ENCODE measurements around the gene ATF6. TPM values are rescaled to one million over a fixed set of nuclear protein-coding genes. Genes with fewer than 3 reads are reported as not detected.
"Not testable (repeated sequence)": the region's sequence is repeated elsewhere in the genome, so short reads cannot be mapped to it uniquely, and the experiment has no call there.

Gene ATF6
- total and polyA plus RNA-seq, 2 donors (not counting 1 experiment from before 2014, with no cell fraction given), result 5.7 to 26.6 TPM

- intact Hi-C loops (cut with micrococcal nuclease), result loop anchor here (5.0 to 10.0 kb wide), 3 partner anchors 344 to 793 kb away; partner anchors contain the start of gene UAP1
- CTCF ChIA-PET, result interaction anchor here (1.2 to 1.6 kb wide), 2 partner anchors 13 to 20 kb away, joined by 3 to 4 read pairs; partner anchors contain the start of gene DUSP12
- TF ChIP-seq EZH2 (IDR thresholded peaks at IDR 0.05; ENCODE audit: borderline replicate concordance, insufficient read depth, low read depth, low read length, poor library complexity, severe bottlenecking) (no peak), CTCF (IDR thresholded peaks at IDR 0.05) (no peak)
- Histone ChIP-seq H3K79me2 (ENCODE audit: control insufficient read depth, insufficient read depth, low read length) (peaks cover 85% of the 10 kb centered on the region), H3K36me3 (replicated peaks in 1 of 2; ENCODE audit: control extremely low read depth in 1 of 2, control insufficient read depth in 1 of 2, extremely low read depth in 1 of 2, insufficient read depth in 2 of 2, low read length in 1 of 2) (peaks cover 0 to 3% of the 10 kb centered on the region in 2 experiments), H3K4me1 (ENCODE audit: control insufficient read depth in 2 of 2, insufficient read depth in 2 of 2, low read length in 2 of 2) (peaks cover 42 to 47% of the 10 kb centered on the region in 2 donors), H3K27ac (ENCODE audit: low read length in 2 of 2) (no peak overlapping the region), H3K9me3 (ENCODE audit: control extremely low read depth in 1 of 3, control insufficient read depth in 2 of 3, insufficient read depth in 1 of 3, low read length in 2 of 3) (no peaks in the 10 kb centered on the region), H3K4me2 (replicated peaks; ENCODE audit: low read depth, low read length, poor library complexity, severe bottlenecking) (no peak overlapping the region), H3K27me3 (replicated peaks in 1 of 4; ENCODE audit: control extremely low read depth in 1 of 4, control insufficient read depth in 3 of 4, insufficient read depth in 4 of 4, low read length in 3 of 4) (no peaks in the 10 kb centered on the region), H4K20me1 (ENCODE audit: control insufficient read depth, insufficient read depth, low read length, poor library complexity, severe bottlenecking) (peaks cover 24% of the 10 kb centered on the region), H3K4me3 (ENCODE audit: control extremely low read depth in 1 of 5, extremely low read depth in 1 of 5, insufficient read depth in 1 of 5, low read depth in 2 of 5, low read length in 4 of 5) (no peak overlapping the region), H2AFZ (ENCODE audit: insufficient read depth, low read depth, low read length, poor library complexity, severe bottlenecking) (no peak overlapping the region), H3K9ac (ENCODE audit: low read length) (no peak overlapping the region)
- no peak overlapping the region for H3K4me3 Mint-ChIP-seq
- no peak for ATAC-seq (ENCODE audit: low read depth)
- no peak for DNase-seq
- peaks cover 47% of the 10 kb centered on the region for H3K4me1 Mint-ChIP-seq
- POLR2A ChIA-PET, result no interaction called here
- no peaks in the 10 kb centered on the region for H3K27me3 Mint-ChIP-seq
- no peaks in the 10 kb centered on the region for H3K9me3 Mint-ChIP-seq (ENCODE audit: insufficient read depth)
- H3K27ac Mint-ChIP-seq, result no peak overlapping the region
Observed at GRCh38 chr1:161768986-161769672, 3.0 kb downstream of the ATF6 start.

GRCh38 chr1:161769673-161770045 lies 3.5 kb downstream of the ATF6 start:
- peaks cover 42 to 47% of the 10 kb centered on the region in 2 donors for H3K4me1 ChIP-seq (ENCODE audit: control insufficient read depth in 2 of 2, insufficient read depth in 2 of 2, low read length in 2 of 2)
- H3K27me3 ChIP-seq (replicated peaks in 1 of 4; ENCODE audit: control extremely low read depth in 1 of 4, control insufficient read depth in 3 of 4, insufficient read depth in 4 of 4, low read length in 3 of 4); H3K4me3 Mint-ChIP-seq; H2AFZ ChIP-seq (ENCODE audit: insufficient read depth, low read depth, low read length, poor library complexity, severe bottlenecking); H3K9me3 ChIP-seq (ENCODE audit: control extremely low read depth in 1 of 3, control insufficient read depth in 2 of 3, insufficient read depth in 1 of 3, low read length in 2 of 3); H3K27ac Mint-ChIP-seq; H3K4me2 ChIP-seq (replicated peaks; ENCODE audit: low read depth, low read length, poor library complexity, severe bottlenecking); H3K27me3 Mint-ChIP-seq; DNase-seq; H3K9me3 Mint-ChIP-seq (ENCODE audit: insufficient read depth); H3K4me3 ChIP-seq (ENCODE audit: control extremely low read depth in 1 of 5, extremely low read depth in 1 of 5, insufficient read depth in 1 of 5, low read depth in 2 of 5, low read length in 4 of 5); ATAC-seq (ENCODE audit: low read depth); H3K9ac ChIP-seq (ENCODE audit: low read length); H3K27ac ChIP-seq (ENCODE audit: low read length in 2 of 2); H3K36me3 ChIP-seq (replicated peaks in 1 of 2; ENCODE audit: control extremely low read depth in 1 of 2, control insufficient read depth in 1 of 2, extremely low read depth in 1 of 2, insufficient read depth in 2 of 2, low read length in 1 of 2); POLR2A ChIA-PET: not testable (repeated sequence)
- peaks cover 90% of the 10 kb centered on the region for H3K79me2 ChIP-seq (ENCODE audit: control insufficient read depth, insufficient read depth, low read length)
- intact Hi-C loops (cut with micrococcal nuclease), result loop anchor here (5.0 to 10.0 kb wide), 3 partner anchors 345 to 793 kb away; partner anchors contain the start of gene UAP1
- CTCF ChIA-PET, result interaction anchor here (1.2 to 1.6 kb wide), 2 partner anchors 12 to 20 kb away, joined by 3 to 4 read pairs; partner anchors contain the start of gene DUSP12
- H4K20me1 ChIP-seq (ENCODE audit: control insufficient read depth, insufficient read depth, low read length, poor library complexity, severe bottlenecking), result peaks cover 26% of the 10 kb centered on the region
- peaks cover 48% of the 10 kb centered on the region for H3K4me1 Mint-ChIP-seq
- 100% methylated on average over 1 of the region's 5 CpGs for WGBS (ENCODE audit: insufficient coverage)
